K562 (cell line): ENCODE results near the gene DUSP3. TPM values are rescaled to one million over a fixed set of nuclear protein-coding genes. Genes with fewer than 3 reads are reported as not detected.

ENCODE experiments used
- CBX1 ChIP-seq: sonication (generic); IDR thresholded peaks from 2 replicates; pipeline ENCODE4 v1.6.1; 2016; ENCODE audit warnings: antibody characterized with exemption, low read depth, mild to moderate bottlenecking
- E2F3 ChIP-seq: fragments of 250-450 bp; sonication (Bioruptor Pico); IDR thresholded peaks from 2 replicates; pipeline ENCODE4 v1.4.0; 2020; ENCODE audit warnings: mild to moderate bottlenecking
- EP400 ChIP-seq: fragments of 450-650 bp; IDR thresholded peaks from 2 replicates; pipeline ENCODE4 v1.6.1; 2017; ENCODE audit warnings: antibody characterized with exemption, mild to moderate bottlenecking, moderate library complexity
- ETV1 ChIP-seq: fragments of 450-650 bp; conservative IDR thresholded peaks from 2 replicates; pipeline ENCODE4 v1.6.1; 2016; ENCODE audit warnings: missing genetic modification characterization, control low read depth, low read depth, missing compliant biosample characterization
- HMBOX1 ChIP-seq: sonication (generic); IDR thresholded peaks from 2 replicates; pipeline ENCODE4 v1.6.1; 2016
- JUND ChIP-seq, 2 experiments: IDR thresholded peaks; 2 replicates in 1 of 2; 3 replicates in 1 of 2; pipeline ENCODE4 v1.6.1; 2011; ENCODE audit warnings: borderline replicate concordance in 2 of 2, low read depth in 2 of 2, low read length in 2 of 2, improper control_type of control experiment in 1 of 2, missing biosample characterization in 1 of 2, missing genetic modification characterization in 1 of 2, missing genetic modification reagents in 1 of 2
- MLLT1 ChIP-seq, 2 experiments: fragments of 450-650 bp; IDR thresholded peaks; 2 replicates each; pipeline ENCODE4 v1.6.1; 2016
- MYNN ChIP-seq, 2 experiments: sonication (generic); formaldehyde crosslinking in 1 of 2; IDR thresholded peaks; 2 replicates each; pipeline versions ENCODE4 v1.5.0 to v1.6.1; 2016 to 2020; ENCODE audit warnings: antibody characterized with exemption in 1 of 2, missing genetic modification reagents in 1 of 2
- RBM14 ChIP-seq: fragments of 200-400 bp; formaldehyde crosslinking; IDR thresholded peaks from 2 replicates; pipeline ENCODE4 v1.6.1; 2018; ENCODE audit warnings: low read depth, mild to moderate bottlenecking, low read length, moderate library complexity, borderline replicate concordance; ENCODE audit not compliant: insufficient read depth
- TEAD4 ChIP-seq, 2 experiments: sonication (generic) in 1 of 2; formaldehyde crosslinking in 1 of 2; IDR thresholded peaks; 2 replicates each; pipeline versions ENCODE4 v1.6.1 to v1.8.0; 2012 to 2022; ENCODE audit warnings: borderline replicate concordance in 1 of 2, inconsistent platforms in 1 of 2, low read length in 1 of 2, mild to moderate bottlenecking in 1 of 2, missing genetic modification reagents in 1 of 2
- ZBTB7A ChIP-seq: IDR thresholded peaks from 2 replicates; pipeline ENCODE4 v1.6.1; 2011; ENCODE audit warnings: low read depth, mild to moderate bottlenecking, low read length, moderate library complexity, borderline replicate concordance; ENCODE audit not compliant: control insufficient read depth
- ZNF398 ChIP-seq: fragments of 250-450 bp; sonication (Bioruptor Pico); IDR thresholded peaks from 2 replicates; pipeline ENCODE4 v1.8.0; 2021; ENCODE audit warnings: moderate library complexity, mild to moderate bottlenecking, inconsistent platforms
- ZNF584 ChIP-seq: fragments of 200-800 bp; sonication (Bioruptor generic); IDR thresholded peaks from 2 replicates; pipeline ENCODE4 v1.6.1; 2016; ENCODE audit warnings: low read depth, mild to moderate bottlenecking, missing genetic modification characterization, missing compliant biosample characterization
- polyA plus RNA-seq, 8 experiments: library from polyadenylated mRNA; depleted of rRNA in 4 of 8; stranded (reverse) in 5 of 8; unstranded in 3 of 8; fragments of >200 nt; fragmentation: Nextera tagmentation in 2 of 8; fragmentation: Illumina TruSeq in 1 of 8; extraction: Ambion mirVana in 2 of 8; extraction: Trizol in 1 of 8; gene quantifications; 2 replicates each; pipeline versions ENCODE4 v1.2.1 to v1.2.3, GENCODE V29; 2011 to 2014; ENCODE audit warnings: inconsistent platforms in 1 of 8, missing spikeins in 1 of 8
- total RNA-seq, 7 experiments: library from RNA; depleted of rRNA in 6 of 7; stranded (reverse); fragments of >200 nt in 6 of 7; fragmentation: Illumina TruSeq in 2 of 7; extraction: Trizol in 2 of 7; gene quantifications; 2 replicates each; pipeline versions ENCODE4 v1.2.1 to v1.2.3, GENCODE V29; 2011 to 2021; ENCODE audit warnings: low replicate concordance in 1 of 7
- TF ChIP-seq, protein P1 (sequence below): fragments of 200-800 bp; sonication (Bioruptor generic); IDR thresholded peaks from 2 replicates; pipeline ENCODE4 v1.6.1; 2017; ENCODE audit warnings: missing genetic modification characterization, missing compliant biosample characterization
- TF ChIP-seq, protein P2 (sequence below): sonication (generic); formaldehyde crosslinking; IDR thresholded peaks from 2 replicates; pipeline ENCODE4 v1.8.1; 2023; ENCODE audit warnings: mild to moderate bottlenecking, missing genetic modification reagents, moderate library complexity
- TF ChIP-seq, protein P3 (sequence below): sonication (generic); formaldehyde crosslinking; IDR thresholded peaks from 2 replicates; pipeline ENCODE4 v1.8.0; 2022; ENCODE audit warnings: mild to moderate bottlenecking, missing genetic modification reagents

Gene DUSP3
- total and polyA plus RNA-seq, 9 of the 15 experiments (the other 6 are each of a cell fraction or from before 2014, with no cell fraction given): 4.1 to 19.8 (median 12.3) TPM

DNA sequence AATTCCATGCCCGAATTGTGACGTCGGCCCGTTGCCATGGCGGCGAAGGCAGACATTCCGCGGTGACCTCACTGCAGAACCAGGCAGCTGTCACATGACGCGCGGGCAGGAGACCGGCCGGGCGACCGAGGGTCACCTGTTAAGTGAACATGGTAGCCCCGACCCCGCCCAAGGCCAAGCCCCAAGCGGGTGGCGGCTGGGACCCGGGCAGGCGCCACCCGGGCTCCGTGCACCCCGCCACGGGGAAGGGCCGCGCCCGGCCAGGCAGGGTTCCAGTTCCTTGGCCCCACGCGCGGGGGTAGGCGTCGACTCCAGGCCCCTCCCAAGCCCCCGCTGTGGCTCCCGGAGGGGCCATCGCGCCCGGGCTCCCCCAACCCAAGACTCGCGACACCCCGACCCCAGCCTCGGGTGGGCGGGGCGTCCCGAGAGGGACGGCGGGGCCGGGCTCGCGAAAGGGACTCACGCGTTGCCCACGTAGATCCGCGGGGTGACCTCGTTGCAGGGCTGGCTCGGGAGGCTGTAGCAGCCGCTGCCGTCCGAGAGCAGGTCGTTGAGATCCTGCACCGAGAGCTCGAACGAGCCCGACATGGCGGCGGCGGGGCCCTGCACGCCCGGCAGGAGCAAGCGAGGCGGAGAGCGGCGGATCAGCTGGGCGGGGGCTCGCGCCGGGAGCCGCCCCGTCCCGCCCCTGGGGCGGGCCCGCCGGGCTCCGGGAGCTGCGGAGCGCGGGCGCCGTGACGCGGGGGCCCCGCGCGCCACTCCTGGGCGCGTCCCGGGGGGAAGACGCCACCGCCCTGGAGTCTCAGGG lies at the start of gene DUSP3 (continued):
- TF ChIP-seq, protein P1, sequence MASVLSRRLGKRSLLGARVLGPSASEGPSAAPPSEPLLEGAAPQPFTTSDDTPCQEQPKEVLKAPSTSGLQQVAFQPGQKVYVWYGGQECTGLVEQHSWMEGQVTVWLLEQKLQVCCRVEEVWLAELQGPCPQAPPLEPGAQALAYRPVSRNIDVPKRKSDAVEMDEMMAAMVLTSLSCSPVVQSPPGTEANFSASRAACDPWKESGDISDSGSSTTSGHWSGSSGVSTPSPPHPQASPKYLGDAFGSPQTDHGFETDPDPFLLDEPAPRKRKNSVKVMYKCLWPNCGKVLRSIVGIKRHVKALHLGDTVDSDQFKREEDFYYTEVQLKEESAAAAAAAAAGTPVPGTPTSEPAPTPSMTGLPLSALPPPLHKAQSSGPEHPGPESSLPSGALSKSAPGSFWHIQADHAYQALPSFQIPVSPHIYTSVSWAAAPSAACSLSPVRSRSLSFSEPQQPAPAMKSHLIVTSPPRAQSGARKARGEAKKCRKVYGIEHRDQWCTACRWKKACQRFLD: peak; percentile 20; the same call in 1 of the 2 replicates
- 0 out of 2 replicates have a peak, but pooled peaks have one; percentile 42 for TF ChIP-seq ZNF584 (CRISPR knock-in tag)
- no peak for TF ChIP-seq MLLT1 (IDR thresholded peaks at IDR 0.05)
- TF ChIP-seq ZBTB7A: peak; percentile 65
- no peak for TF ChIP-seq HMBOX1
- peak; percentile 83 for TF ChIP-seq JUND (IDR thresholded peaks at IDR 0.05; ENCODE audit: borderline replicate concordance, low read depth, low read length)
- peak; percentile 63; the same call in 1 of the 3 replicates for TF ChIP-seq JUND (tag; IDR thresholded peaks at IDR 0.05; ENCODE audit: borderline replicate concordance, low read depth, low read length)
- TF ChIP-seq, protein P2, sequence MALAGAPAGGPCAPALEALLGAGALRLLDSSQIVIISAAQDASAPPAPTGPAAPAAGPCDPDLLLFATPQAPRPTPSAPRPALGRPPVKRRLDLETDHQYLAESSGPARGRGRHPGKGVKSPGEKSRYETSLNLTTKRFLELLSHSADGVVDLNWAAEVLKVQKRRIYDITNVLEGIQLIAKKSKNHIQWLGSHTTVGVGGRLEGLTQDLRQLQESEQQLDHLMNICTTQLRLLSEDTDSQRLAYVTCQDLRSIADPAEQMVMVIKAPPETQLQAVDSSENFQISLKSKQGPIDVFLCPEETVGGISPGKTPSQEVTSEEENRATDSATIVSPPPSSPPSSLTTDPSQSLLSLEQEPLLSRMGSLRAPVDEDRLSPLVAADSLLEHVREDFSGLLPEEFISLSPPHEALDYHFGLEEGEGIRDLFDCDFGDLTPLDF: 0 out of 2 replicates have a peak, but pooled peaks have one; percentile 3
- no peak for TF ChIP-seq RBM14
- peak; percentile 65; the same call in 1 of the 2 replicates for TF ChIP-seq CBX1
- TF ChIP-seq ETV1 (tag): no peak
- TF ChIP-seq MYNN (IDR thresholded peaks at IDR 0.05): no peak
- TF ChIP-seq MYNN (CRISPR knock-in tag; IDR thresholded peaks at IDR 0.05): no peak
- TF ChIP-seq, protein P3, sequence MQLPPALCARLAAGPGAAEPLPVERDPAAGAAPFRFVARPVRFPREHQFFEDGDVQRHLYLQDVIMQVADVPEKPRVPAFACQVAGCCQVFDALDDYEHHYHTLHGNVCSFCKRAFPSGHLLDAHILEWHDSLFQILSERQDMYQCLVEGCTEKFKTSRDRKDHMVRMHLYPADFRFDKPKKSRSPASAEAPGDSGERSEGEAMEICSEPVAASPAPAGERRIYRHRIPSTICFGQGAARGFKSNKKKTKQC: peak; percentile 52; the same call in 1 of the 2 replicates
- TF ChIP-seq EP400: peak; percentile 53; the same call in 1 of the 2 replicates
- no peak for TF ChIP-seq E2F3 (CRISPR knock-in tag)
- TF ChIP-seq ZNF398 (CRISPR knock-in tag): no peak
- TF ChIP-seq TEAD4 (IDR thresholded peaks at IDR 0.05; ENCODE audit: low read length): peak; percentile 56; the same call in 1 of the 2 replicates
- peak; percentile 81; the same call in 1 of the 2 replicates for TF ChIP-seq TEAD4 (CRISPR knock-in tag; IDR thresholded peaks at IDR 0.05; ENCODE audit: borderline replicate concordance)
